Measurements from ENCODE around the gene MDM2. TPM values are rescaled to one million over a fixed set of nuclear protein-coding genes. Genes with fewer than 3 reads are reported as not detected.
A peak's percentile ranks its signal among the peaks of the same experiment; 100 is the strongest.

MDM2 gene
- total RNA-seq: 10 to 100 TPM; 75.9 to 99.6 (median 85.8) TPM

- TF ChIP-seq EP300 (IDR thresholded peaks at IDR 0.05) (peak in 1 of 2 donors; percentile 96), POLR2A (IDR thresholded peaks at IDR 0.05) (peak; percentile 92 to 95)
- TF ChIP-seq, protein P1, sequence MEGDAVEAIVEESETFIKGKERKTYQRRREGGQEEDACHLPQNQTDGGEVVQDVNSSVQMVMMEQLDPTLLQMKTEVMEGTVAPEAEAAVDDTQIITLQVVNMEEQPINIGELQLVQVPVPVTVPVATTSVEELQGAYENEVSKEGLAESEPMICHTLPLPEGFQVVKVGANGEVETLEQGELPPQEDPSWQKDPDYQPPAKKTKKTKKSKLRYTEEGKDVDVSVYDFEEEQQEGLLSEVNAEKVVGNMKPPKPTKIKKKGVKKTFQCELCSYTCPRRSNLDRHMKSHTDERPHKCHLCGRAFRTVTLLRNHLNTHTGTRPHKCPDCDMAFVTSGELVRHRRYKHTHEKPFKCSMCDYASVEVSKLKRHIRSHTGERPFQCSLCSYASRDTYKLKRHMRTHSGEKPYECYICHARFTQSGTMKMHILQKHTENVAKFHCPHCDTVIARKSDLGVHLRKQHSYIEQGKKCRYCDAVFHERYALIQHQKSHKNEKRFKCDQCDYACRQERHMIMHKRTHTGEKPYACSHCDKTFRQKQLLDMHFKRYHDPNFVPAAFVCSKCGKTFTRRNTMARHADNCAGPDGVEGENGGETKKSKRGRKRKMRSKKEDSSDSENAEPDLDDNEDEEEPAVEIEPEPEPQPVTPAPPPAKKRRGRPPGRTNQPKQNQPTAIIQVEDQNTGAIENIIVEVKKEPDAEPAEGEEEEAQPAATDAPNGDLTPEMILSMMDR (IDR thresholded peaks at IDR 0.05): peak; percentile 83 to 97 (median 95)
- Histone ChIP-seq H3K4me3 (peak within 1 kb of the TSS; percentile 86 to 99 (median 90)), H3K27ac (peak within 1 kb of the TSS; percentile 96 to 99 (median 98)), H3K36me3 (peaks cover 0 to 26% (median 0%) of the 10 kb centered on the region in 3 donors), H3K27me3 (no peaks in the 10 kb centered on the region), H3K4me1 (peaks cover 0 to 40% (median 11%) of the 10 kb centered on the region in 4 donors), H3K9me3 (no peaks in the 10 kb centered on the region)
- peak; percentile 85 to 87 for DNase-seq (ENCODE audit: low spot score in 2 of 2)
- 0 to 1% methylated on average over 28 to 50 of the region's 72 CpGs for WGBS, 2 donors
Observed at GRCh38 chr12:68807576-68808387, at the start of gene MDM2. Gene MDM2 (plus strand): TSS chr12:68808177. CDS start chr12:68808478, 301 bp downstream.

DNA sequence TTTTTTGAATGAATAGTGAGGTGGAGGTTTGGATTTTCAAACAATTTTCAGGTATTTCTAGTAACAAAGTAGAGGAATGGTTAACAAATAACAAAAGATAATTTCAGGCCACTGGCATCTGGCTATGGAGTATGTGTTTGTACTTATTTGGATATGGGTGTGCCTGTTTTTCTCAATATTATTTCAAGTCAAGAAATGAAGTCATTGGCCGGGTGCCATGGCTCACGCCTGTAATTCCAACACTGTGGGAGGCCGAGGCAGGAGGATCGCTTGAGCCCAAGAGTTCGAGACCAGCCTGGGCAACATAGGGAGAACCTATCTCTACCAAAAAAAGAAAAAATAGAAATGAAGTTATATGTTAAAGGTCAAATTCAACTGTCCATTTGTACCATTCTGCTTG lies 48.1 kb upstream of the MDM2 start:
- WGBS, 2 donors: 83 to 86% methylated on average over 5 of the region's 5 CpGs
- peaks cover 0 to 95% (median 8%) of the 10 kb centered on the region in 3 donors for H3K36me3 ChIP-seq

GRCh38 chr12:68760806-68761441 lies 47.1 kb upstream of the MDM2 start:
- Histone ChIP-seq H3K36me3 (peaks cover 0 to 94% (median 8%) of the 10 kb centered on the region in 3 donors), H3K27ac (no peak overlapping the region), H3K4me1 (no peaks in the 10 kb centered on the region), H3K9me3 (no peaks in the 10 kb centered on the region), H3K4me3 (no peak overlapping the region), H3K27me3 (no peaks in the 10 kb centered on the region)
- 92 to 96% methylated on average over 7 of the region's 7 CpGs for WGBS, 2 donors
- DNase-seq (ENCODE audit: low spot score in 2 of 2): no peak
- TF ChIP-seq POLR2A (IDR thresholded peaks at IDR 0.05): no peak
- TF ChIP-seq EP300 (IDR thresholded peaks at IDR 0.05): no peak
- TF ChIP-seq, protein P1 (IDR thresholded peaks at IDR 0.05): no peak

More for the DNA sequence above, 48.1 kb upstream of the MDM2 start:
- H3K27ac ChIP-seq: no peak overlapping the region
- no peak for DNase-seq (ENCODE audit: low spot score in 2 of 2)
- TF ChIP-seq, protein P1 (IDR thresholded peaks at IDR 0.05): no peak
- no peak for TF ChIP-seq EP300 (IDR thresholded peaks at IDR 0.05)
- TF ChIP-seq POLR2A (IDR thresholded peaks at IDR 0.05): no peak
- H3K9me3 ChIP-seq: no peaks in the 10 kb centered on the region
- no peaks in the 10 kb centered on the region for H3K27me3 ChIP-seq
- no peaks in the 10 kb centered on the region for H3K4me1 ChIP-seq
- H3K4me3 ChIP-seq: no peak overlapping the region

GRCh38 chr12:68761442-68761812 lies 46.5 kb upstream of the MDM2 start:
- TF ChIP-seq EP300 (IDR thresholded peaks at IDR 0.05): no peak
- TF ChIP-seq, protein P1 (IDR thresholded peaks at IDR 0.05): no peak
- no peak for TF ChIP-seq POLR2A (IDR thresholded peaks at IDR 0.05)
- no peaks in the 10 kb centered on the region for H3K9me3 ChIP-seq
- no peak overlapping the region for H3K27ac ChIP-seq
- H3K4me1 ChIP-seq: no peaks in the 10 kb centered on the region
- WGBS, 2 donors: 93 to 97% methylated on average over 3 of the region's 3 CpGs
- DNase-seq (ENCODE audit: low spot score in 2 of 2): no peak
- no peaks in the 10 kb centered on the region for H3K27me3 ChIP-seq
- H3K36me3 ChIP-seq: peaks cover 0 to 94% (median 8%) of the 10 kb centered on the region in 3 donors
- no peak overlapping the region for H3K4me3 ChIP-seq

Data from tibial nerve (tissue), 4 donors.